HepG2 (cell line): ENCODE results near the gene TGM2. TPM values are rescaled to one million over a fixed set of nuclear protein-coding genes. Genes with fewer than 3 reads are reported as not detected.

Experiments used
- CREB1 ChIP-seq, 2 experiments: fragments of 450-650 bp in 1 of 2; IDR thresholded peaks; 2 replicates each; pipeline ENCODE4 v1.6.1; 2016 to 2017; ENCODE audit warnings: control low read depth in 1 of 2, mild to moderate bottlenecking in 1 of 2, missing compliant biosample characterization in 1 of 2, missing genetic modification characterization in 1 of 2
- FOXK1 ChIP-seq: sonication (generic); formaldehyde crosslinking; IDR thresholded peaks from 2 replicates; pipeline ENCODE4 v1.4.0; 2020; ENCODE audit warnings: low read depth, missing genetic modification reagents, borderline replicate concordance
- HCFC1 ChIP-seq: fragments of 150-350 bp; IDR thresholded peaks from 2 replicates; pipeline ENCODE4 v1.6.1; 2014; ENCODE audit warnings: low read depth, low read length
- HHEX ChIP-seq: IDR thresholded peaks from 2 replicates; pipeline ENCODE4 v1.6.1; 2016; ENCODE audit warnings: control low read depth
- HMGA1 ChIP-seq: sonication (generic); formaldehyde crosslinking; conservative IDR thresholded peaks from 2 replicates; pipeline ENCODE4 v1.4.0; 2020; ENCODE audit warnings: missing genetic modification reagents
- IKZF4 ChIP-seq: sonication (generic); formaldehyde crosslinking; IDR thresholded peaks from 2 replicates; pipeline ENCODE4 v1.5.1; 2020; ENCODE audit warnings: borderline replicate concordance, mild to moderate bottlenecking, low read depth, missing genetic modification reagents; ENCODE audit errors: not compliant biosample characterization
- MED1 ChIP-seq: sonication (generic); formaldehyde crosslinking; IDR thresholded peaks from 2 replicates; pipeline ENCODE4 v1.4.0; 2020; ENCODE audit warnings: missing genetic modification reagents
- MIER3 ChIP-seq: IDR thresholded peaks from 2 replicates; pipeline ENCODE4 v1.6.1; 2016; ENCODE audit warnings: missing compliant biosample characterization, borderline replicate concordance
- PBX2 ChIP-seq: IDR thresholded peaks from 2 replicates; pipeline ENCODE4 v1.6.1; 2016; ENCODE audit warnings: control low read depth
- PCBP2 ChIP-seq: fragments of 200-400 bp; formaldehyde crosslinking; optimal IDR thresholded peaks from 2 replicates; pipeline ENCODE3; 2018; ENCODE audit warnings: low read length, low read depth; ENCODE audit not compliant: poor library complexity, severe bottlenecking
- ZBTB1 ChIP-seq: sonication (generic); formaldehyde crosslinking; IDR thresholded peaks from 2 replicates; pipeline ENCODE4 v1.4.0; 2020; ENCODE audit warnings: missing genetic modification reagents, borderline replicate concordance
- ZNF260 ChIP-seq: sonication (generic); formaldehyde crosslinking; IDR thresholded peaks from 2 replicates; pipeline ENCODE4 v1.4.0; 2020; ENCODE audit warnings: missing genetic modification reagents, low read depth, mild to moderate bottlenecking, borderline replicate concordance
- ZNF503 ChIP-seq: sonication (generic); formaldehyde crosslinking; IDR thresholded peaks from 2 replicates; pipeline ENCODE4 v1.4.0; 2020; ENCODE audit warnings: missing genetic modification reagents
- ZNF570 ChIP-seq: sonication (generic); formaldehyde crosslinking; IDR thresholded peaks from 2 replicates; pipeline ENCODE4 v1.4.0; 2020; ENCODE audit warnings: mild to moderate bottlenecking, missing genetic modification reagents, borderline replicate concordance
- ZNF607 ChIP-seq: sonication (generic); formaldehyde crosslinking; IDR thresholded peaks from 2 replicates; pipeline ENCODE4 v1.5.1; 2020; ENCODE audit warnings: missing genetic modification reagents, mild to moderate bottlenecking, borderline replicate concordance
- ZNF737 ChIP-seq: sonication (generic); formaldehyde crosslinking; IDR thresholded peaks from 2 replicates; pipeline ENCODE4 v1.5.0; 2020; ENCODE audit warnings: missing genetic modification reagents, mild to moderate bottlenecking, borderline replicate concordance
- polyA plus RNA-seq, 8 experiments: library from polyadenylated mRNA; depleted of rRNA in 3 of 8; stranded (reverse) in 7 of 8; unstranded in 1 of 8; fragments of >200 nt; fragmentation: Illumina TruSeq in 4 of 8; extraction: Trizol in 4 of 8; gene quantifications; 2 replicates each; pipeline versions ENCODE4 v1.2.1 to v1.2.3, GENCODE V29; 2011 to 2016; ENCODE audit warnings: low read depth in 4 of 8, missing spikeins in 1 of 8, mixed read lengths in 1 of 8; ENCODE audit not compliant: insufficient read depth in 1 of 8
- total RNA-seq, 5 experiments: library from RNA; depleted of rRNA; stranded (reverse); fragments of >200 nt; fragmentation: Illumina TruSeq; extraction: Trizol; gene quantifications; 2 replicates each; pipeline ENCODE4 v1.2.3, GENCODE V29; 2016; ENCODE audit warnings: low read depth in 1 of 5
- TF ChIP-seq, protein P1 (sequence below): sonication (generic); formaldehyde crosslinking; IDR thresholded peaks from 2 replicates; pipeline ENCODE4 v1.4.0; 2020; ENCODE audit warnings: mild to moderate bottlenecking, missing genetic modification reagents
- TF ChIP-seq, protein P2 (sequence below): sonication (generic); formaldehyde crosslinking; IDR thresholded peaks from 2 replicates; pipeline ENCODE4 v1.5.1; 2020; ENCODE audit warnings: missing genetic modification reagents, mild to moderate bottlenecking, borderline replicate concordance
- TF ChIP-seq, protein P3 (sequence below): sonication (generic); formaldehyde crosslinking; IDR thresholded peaks from 2 replicates; pipeline ENCODE4 v1.8.0; 2022; ENCODE audit warnings: missing genetic modification reagents, mild to moderate bottlenecking, borderline replicate concordance
- TF ChIP-seq, protein P4 (sequence below): sonication (generic); formaldehyde crosslinking; IDR thresholded peaks from 2 replicates; pipeline ENCODE4 v1.8.0; 2022; ENCODE audit warnings: mild to moderate bottlenecking, missing genetic modification reagents, moderate library complexity

TGM2 gene
- total and polyA plus RNA-seq, 2 of the 13 experiments (the other 11 are each of a cell fraction or from before 2014, with no cell fraction given), result 4.2 to 46.4 TPM

DNA sequence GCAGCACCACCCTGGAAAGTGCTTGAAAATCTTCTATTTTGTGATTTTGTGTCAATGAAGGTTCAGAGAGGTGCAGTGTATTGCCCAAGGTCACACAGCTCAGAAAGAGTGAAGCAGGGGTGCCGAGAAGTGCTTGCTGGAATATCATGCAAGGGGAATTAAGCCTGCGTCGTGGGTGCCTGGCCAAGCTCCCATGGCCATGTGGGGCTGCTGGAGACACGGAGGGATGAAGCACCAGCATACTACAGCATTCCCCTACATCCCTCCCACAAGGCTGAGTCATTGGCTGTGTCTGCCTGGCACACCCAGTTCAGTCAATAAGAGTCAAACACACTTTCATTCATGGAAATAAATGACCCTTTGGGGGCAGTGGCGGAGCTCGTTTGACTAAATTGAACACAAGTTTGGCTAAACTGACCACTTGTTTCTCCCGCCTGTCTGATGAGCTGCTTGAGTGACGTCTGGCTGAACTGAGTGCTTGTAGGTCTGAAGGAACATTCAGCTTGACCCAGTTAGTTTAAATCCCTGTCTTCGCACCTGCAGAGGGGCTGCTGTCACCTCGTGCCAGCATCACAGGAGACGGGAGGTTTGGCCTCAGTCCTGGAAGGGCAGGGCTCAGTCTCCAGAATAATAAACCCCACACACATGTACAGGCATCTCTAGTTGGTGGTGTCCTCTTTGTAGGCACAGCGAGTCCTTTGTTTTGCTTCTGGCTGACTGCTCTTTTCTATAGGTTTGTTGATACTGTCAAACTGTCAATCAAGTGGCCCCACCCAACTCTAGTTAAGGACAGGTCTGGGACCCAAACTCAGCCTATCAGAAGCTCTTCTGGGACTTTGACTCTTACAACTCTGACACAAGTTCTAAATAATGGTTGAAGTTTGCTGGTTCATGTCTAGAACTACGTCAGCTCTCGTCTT lies 8.4 kb upstream of the TGM2 start (continued):
- TF ChIP-seq ZNF570 (CRISPR knock-in tag) (no peak), MIER3 (CRISPR knock-in tag) (no peak), PBX2 (CRISPR knock-in tag) (peak; percentile 75), HCFC1 (no peak), ZNF607 (CRISPR knock-in tag) (no peak), FOXK1 (CRISPR knock-in tag) (no peak), ZNF260 (no peak), MED1 (CRISPR knock-in tag) (no peak), ZBTB1 (CRISPR knock-in tag) (no peak), PCBP2 (no peak), ZNF503 (no peak), HHEX (CRISPR knock-in tag) (no peak), HMGA1 (no peak), CREB1 (IDR thresholded peaks at IDR 0.05) (no peak), CREB1 (CRISPR knock-in tag; IDR thresholded peaks at IDR 0.05) (no peak), IKZF4 (CRISPR knock-in tag) (no peak), ZNF737 (CRISPR knock-in tag) (no peak)
- TF ChIP-seq, protein P1, sequence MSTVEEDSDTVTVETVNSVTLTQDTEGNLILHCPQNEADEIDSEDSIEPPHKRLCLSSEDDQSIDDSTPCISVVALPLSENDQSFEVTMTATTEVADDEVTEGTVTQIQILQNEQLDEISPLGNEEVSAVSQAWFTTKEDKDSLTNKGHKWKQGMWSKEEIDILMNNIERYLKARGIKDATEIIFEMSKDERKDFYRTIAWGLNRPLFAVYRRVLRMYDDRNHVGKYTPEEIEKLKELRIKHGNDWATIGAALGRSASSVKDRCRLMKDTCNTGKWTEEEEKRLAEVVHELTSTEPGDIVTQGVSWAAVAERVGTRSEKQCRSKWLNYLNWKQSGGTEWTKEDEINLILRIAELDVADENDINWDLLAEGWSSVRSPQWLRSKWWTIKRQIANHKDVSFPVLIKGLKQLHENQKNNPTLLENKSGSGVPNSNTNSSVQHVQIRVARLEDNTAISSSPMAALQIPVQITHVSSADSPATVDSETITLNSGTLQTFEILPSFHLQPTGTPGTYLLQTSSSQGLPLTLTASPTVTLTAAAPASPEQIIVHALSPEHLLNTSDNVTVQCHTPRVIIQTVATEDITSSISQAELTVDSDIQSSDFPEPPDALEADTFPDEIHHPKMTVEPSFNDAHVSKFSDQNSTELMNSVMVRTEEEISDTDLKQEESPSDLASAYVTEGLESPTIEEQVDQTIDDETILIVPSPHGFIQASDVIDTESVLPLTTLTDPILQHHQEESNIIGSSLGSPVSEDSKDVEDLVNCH, result no peak
- TF ChIP-seq, protein P2, sequence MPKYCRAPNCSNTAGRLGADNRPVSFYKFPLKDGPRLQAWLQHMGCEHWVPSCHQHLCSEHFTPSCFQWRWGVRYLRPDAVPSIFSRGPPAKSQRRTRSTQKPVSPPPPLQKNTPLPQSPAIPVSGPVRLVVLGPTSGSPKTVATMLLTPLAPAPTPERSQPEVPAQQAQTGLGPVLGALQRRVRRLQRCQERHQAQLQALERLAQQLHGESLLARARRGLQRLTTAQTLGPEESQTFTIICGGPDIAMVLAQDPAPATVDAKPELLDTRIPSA (CRISPR knock-in tag), result no peak
- TF ChIP-seq, protein P3, sequence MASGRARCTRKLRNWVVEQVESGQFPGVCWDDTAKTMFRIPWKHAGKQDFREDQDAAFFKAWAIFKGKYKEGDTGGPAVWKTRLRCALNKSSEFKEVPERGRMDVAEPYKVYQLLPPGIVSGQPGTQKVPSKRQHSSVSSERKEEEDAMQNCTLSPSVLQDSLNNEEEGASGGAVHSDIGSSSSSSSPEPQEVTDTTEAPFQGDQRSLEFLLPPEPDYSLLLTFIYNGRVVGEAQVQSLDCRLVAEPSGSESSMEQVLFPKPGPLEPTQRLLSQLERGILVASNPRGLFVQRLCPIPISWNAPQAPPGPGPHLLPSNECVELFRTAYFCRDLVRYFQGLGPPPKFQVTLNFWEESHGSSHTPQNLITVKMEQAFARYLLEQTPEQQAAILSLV (CRISPR knock-in tag), result no peak
- TF ChIP-seq, protein P4, sequence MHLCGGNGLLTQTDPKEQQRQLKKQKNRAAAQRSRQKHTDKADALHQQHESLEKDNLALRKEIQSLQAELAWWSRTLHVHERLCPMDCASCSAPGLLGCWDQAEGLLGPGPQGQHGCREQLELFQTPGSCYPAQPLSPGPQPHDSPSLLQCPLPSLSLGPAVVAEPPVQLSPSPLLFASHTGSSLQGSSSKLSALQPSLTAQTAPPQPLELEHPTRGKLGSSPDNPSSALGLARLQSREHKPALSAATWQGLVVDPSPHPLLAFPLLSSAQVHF (CRISPR knock-in tag), result no peak
